GM08714 (cell line): ENCODE measurements around the gene TAPBP.
A peak's percentile ranks its signal among the peaks of the same experiment; 100 is the strongest.
"Not testable (repeated sequence)": the region's sequence is repeated elsewhere in the genome, so short reads cannot be mapped to it uniquely, and the experiment has no call there.

ENCODE experiments used
- H3K4me3 ChIP-seq: fragments of 200-500 bp; sonication (Bioruptor generic); 2 replicates; pipeline ENCODE4 v1.5.1; 2014; ENCODE audit warnings: mild to moderate bottlenecking, low read length, inconsistent platforms
- ZNF274 ChIP-seq: IDR thresholded peaks from 2 replicates; pipeline ENCODE4 v1.6.1; 2012; ENCODE audit warnings: mild to moderate bottlenecking, low read depth, low read length

Gene TAPBP

GRCh38 chr6:33271468-33272274 is 42.2 kb downstream of the TAPBP start, which contains the start of the genes RPS18 and VPS52:
RPS18 (plus strand) TSS chr6:33272075; CDS start chr6:33272120, 45 bp downstream.
VPS52 (minus strand) TSS chr6:33271876; CDS start chr6:33271675, 201 bp downstream.
- peak within 1 kb of the TSS; percentile 95 for H3K4me3 ChIP-seq
- TF ChIP-seq ZNF274: no peak

- TF ChIP-seq ZNF274: no peak
- H3K4me3 ChIP-seq: peak overlapping the region; percentile 92
Observed at GRCh38 chr6:33271117-33271467, 42.8 kb downstream of the TAPBP start.

DNA sequence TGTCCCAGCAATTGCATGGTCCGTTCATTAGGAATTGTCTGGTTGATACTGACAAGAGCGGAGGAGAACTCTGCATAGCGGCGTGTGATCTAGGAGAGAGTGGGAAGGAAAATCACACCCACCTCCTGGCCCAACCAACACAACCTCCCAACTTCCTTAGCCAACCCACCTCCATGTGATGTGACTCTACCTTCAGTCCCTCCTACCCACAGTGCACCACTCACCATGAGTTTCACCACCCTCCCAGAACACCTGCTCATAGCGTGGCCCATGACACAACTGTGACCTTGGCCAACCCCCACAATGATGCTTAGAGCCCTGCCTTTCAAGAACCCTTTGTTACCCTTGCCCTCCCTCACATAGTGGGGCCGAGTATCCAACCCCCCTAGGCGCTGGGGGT is 49.9 kb downstream of the TAPBP start:
- no peak overlapping the region for H3K4me3 ChIP-seq
- no peak for TF ChIP-seq ZNF274

- not testable (repeated sequence) for H3K4me3 ChIP-seq
Observed at GRCh38 chr6:33262490-33262889, 51.4 kb downstream of the TAPBP start.

- H3K4me3 ChIP-seq: no peak overlapping the region
- TF ChIP-seq ZNF274: no peak
Observed at GRCh38 chr6:33259032-33259431, 54.8 kb downstream of the TAPBP start.

DNA sequence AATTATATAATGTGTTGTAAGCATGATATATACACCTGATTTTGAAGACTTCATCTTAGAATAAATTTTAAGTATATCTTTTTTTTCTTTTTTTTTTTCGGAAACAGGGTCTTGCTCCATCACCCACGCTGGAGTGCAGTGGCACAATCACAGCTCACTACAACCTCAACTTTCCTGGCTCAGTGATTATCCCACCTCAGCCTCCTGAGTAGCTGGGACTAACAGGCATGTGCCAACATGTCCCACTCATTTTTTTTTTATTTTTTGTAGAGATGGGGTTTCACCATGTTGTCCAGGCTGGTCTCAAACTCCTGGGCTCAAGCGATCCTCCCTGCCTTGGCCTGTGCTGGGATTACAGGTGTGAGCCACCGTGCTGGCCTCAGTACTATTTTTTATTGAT is 59.3 kb downstream of the TAPBP start:
- no peak for TF ChIP-seq ZNF274
- H3K4me3 ChIP-seq: no peak overlapping the region

DNA sequence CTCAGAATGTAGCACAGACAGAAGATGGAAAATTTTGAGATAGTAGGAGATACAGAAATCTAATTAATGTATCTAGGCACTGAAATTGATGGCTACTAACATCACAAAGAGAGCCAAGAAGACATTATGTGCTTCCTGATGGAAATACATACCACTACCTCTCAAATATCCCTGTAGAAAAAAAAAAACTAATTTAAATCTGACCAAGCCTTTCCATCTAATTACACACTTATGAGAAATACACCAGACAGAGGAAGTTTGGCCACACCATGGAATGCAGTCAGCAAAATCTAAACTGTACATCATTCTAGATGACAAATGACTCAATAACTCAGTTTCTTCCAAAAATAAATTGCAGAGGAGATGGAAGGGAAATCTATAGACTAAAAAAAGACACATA is 61.1 kb downstream of the TAPBP start:
- TF ChIP-seq ZNF274: no peak
- H3K4me3 ChIP-seq: no peak overlapping the region

DNA sequence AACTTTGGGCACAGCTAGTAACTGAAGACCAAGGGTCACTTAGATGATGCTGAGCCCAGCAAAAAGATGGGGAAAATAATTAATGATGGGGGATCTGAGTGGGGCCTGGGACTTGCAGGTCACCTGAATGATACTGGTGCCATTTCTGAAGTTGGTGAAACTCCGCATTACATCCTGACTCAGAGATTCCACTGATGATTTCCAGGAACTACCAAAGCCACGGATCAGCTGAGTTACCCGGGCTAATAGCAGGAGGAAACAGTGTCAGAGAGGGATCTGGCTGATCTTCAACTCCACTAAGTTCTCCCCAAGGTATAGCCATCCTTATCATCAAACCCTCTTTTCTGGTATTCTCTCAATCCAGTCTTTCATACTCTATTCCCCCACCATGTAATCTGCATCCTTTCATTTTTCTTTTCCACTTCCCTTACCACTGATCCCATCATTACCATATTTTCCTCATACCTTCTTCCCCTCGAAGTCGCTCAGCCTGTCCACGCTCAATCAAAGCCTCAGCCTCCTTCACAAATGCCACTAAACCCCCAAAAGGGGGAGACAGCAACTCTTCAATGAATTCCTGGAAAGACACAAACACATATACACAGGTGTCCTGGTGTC is 62.4 kb downstream of the TAPBP start:
- no peak overlapping the region for H3K4me3 ChIP-seq
- TF ChIP-seq ZNF274: no peak

DNA sequence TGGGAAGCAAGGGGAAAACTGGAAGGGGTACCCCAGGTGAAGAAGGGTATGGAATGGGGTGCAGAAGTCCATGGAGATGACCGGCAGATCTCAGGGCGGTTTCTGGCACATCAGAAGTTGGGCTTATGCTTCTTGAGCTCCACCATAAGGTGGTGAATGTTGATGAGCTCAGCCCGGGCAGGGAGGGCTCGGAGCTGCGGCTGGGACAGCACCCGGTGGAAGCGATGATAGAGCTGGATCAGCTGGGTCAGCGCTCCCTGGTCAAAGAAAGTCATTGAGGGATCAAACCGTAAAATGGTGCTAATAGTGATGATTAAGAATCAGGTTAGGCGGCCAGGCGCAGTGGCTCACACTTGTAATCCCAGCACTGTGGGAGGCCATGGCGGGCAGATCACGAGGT is 63.1 kb downstream of the TAPBP start:
- no peak overlapping the region; the same call in 1 of the 2 replicates for H3K4me3 ChIP-seq

GRCh38 chr6:33249732-33250630 is 63.9 kb downstream of the TAPBP start:
- TF ChIP-seq ZNF274: no peak
- H3K4me3 ChIP-seq: peak overlapping the region; percentile 81

More for the DNA sequence above, 63.1 kb downstream of the TAPBP start:
- no peak for TF ChIP-seq ZNF274
